Spleen (tissue), 7 donors: ENCODE measurements around the gene FAM171A2.

Experiments used
- POLR2A ChIP-seq, 3 donors: fragments of 450-650 bp; IDR thresholded peaks; one replicate each; pipeline ENCODE4 v1.5.1; 2017; ENCODE audit warnings: antibody characterized with exemption in 3 of 3, mild to moderate bottlenecking in 1 of 3
- TF ChIP-seq, protein P1 (sequence below), 11 experiments: fragments of 200-600 bp in 7 of 11; fragments of 450-650 bp in 4 of 11; sonication (generic) in 4 of 11; IDR thresholded peaks in 8 of 11; conservative IDR thresholded peaks in 3 of 11; 1 replicate in 7 of 11; 2 replicates in 4 of 11; pipeline versions ENCODE4 v1.4.0 to v1.8.0; 2016 to 2021; ENCODE audit warnings: antibody characterized with exemption in 11 of 11, inconsistent platforms in 4 of 11, mild to moderate bottlenecking in 1 of 11
- donor health status: DM: no; HTN: no; CAD: no; lungs with moderate emphysema.
- donor health status: DM: no; HTN: no; CAD: no.
- donor health status: DM: no; HTN: no; CAD: no.

DNA sequence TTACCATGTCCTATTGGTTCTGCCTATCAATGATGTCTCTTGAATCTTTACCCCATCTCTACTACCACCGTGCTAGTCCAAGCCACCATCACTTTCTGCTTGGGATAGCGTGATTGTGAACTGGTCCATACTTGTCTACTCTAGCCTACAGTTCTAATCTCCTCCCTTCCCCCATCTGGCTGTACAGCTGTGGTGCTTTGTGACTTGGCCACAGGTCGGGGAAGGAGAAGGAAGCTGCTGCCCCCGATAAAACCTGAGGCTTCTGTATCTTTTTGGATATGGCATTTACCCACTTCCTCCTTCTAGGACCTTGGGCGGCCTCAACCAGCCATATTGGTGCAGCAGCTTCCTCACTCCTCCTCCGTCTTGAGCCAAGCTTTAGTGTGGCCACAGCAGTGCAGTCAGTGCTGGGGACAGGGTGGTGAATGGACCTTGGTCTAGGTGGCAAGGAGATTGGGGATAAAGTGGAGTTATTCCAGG is 26.1 kb upstream of the FAM171A2 start:
- TF ChIP-seq, protein P1, sequence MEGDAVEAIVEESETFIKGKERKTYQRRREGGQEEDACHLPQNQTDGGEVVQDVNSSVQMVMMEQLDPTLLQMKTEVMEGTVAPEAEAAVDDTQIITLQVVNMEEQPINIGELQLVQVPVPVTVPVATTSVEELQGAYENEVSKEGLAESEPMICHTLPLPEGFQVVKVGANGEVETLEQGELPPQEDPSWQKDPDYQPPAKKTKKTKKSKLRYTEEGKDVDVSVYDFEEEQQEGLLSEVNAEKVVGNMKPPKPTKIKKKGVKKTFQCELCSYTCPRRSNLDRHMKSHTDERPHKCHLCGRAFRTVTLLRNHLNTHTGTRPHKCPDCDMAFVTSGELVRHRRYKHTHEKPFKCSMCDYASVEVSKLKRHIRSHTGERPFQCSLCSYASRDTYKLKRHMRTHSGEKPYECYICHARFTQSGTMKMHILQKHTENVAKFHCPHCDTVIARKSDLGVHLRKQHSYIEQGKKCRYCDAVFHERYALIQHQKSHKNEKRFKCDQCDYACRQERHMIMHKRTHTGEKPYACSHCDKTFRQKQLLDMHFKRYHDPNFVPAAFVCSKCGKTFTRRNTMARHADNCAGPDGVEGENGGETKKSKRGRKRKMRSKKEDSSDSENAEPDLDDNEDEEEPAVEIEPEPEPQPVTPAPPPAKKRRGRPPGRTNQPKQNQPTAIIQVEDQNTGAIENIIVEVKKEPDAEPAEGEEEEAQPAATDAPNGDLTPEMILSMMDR (IDR thresholded peaks at IDR 0.05 in 8 of 11, conservative IDR thresholded peaks at IDR 0.05 in 3 of 11): no peak
- TF ChIP-seq POLR2A (IDR thresholded peaks at IDR 0.05): no peak
